COLO668 (cell line): ENCODE results near the gene OPCML.

ENCODE experiments used
- DNase-seq: peaks from one replicate; lab custom pipeline; 2025; ENCODE audit not compliant: unreplicated experiment; lab: John Stamatoyannopoulos, UW

The OPCML gene

DNA sequence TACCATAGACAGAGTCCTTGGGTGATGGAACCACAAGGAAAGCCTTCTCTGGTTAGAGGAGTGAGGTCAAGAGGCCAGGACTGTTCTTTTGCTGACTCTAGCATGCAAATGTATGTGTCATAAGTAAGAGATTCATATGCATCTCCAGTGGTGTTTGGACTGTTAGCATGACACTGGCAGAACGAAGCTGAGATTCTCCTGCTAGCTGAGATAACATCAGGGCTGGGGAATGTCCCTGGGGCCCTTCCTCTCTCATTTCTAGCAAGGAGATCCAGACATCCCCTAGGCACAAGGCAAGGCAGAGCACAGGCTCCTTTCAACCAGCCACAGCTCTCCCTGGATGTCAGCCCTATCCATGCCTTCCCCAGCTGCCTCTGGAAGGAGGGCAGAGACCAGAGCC is 711.3 kb downstream of the OPCML start:
- no peak for DNase-seq

DNA sequence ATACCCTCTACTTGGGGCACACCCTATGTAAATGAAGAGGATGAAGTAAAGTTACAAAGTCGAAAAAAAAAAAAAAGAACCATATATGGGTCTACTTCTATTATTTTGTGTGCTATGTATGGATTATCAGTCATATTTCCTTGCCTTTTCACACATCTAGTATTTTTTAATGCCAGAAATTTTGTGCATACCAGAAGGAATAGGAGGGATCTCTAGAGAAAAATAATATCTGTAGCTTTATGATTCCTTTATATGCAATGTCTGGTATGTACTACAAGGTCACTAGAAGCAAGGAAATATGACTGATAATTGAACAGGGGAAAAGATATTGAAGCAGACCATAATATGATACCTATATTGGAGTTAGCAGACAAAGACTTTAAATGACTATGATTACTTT is 713.4 kb downstream of the OPCML start:
- DNase-seq: no peak

DNA sequence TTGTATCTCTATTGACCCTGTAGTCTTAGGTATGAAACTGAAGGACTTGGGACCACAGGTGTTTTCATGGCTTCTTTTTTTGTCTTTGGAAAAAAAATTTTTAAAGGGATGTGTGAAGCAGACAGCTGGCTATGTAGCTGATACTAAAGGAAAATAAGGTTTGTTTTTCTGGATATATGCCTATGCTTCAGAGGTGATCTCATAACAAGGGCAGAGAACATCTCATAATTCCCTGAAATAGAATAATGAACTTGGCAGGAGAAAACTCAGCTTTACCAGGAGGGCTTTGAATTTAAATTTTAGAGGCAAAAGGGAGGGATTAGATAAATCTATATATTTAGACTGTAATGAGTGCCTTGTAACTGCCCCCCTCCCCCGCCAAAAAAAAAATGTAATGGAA is 714.9 kb downstream of the OPCML start:
- no peak for DNase-seq

DNA sequence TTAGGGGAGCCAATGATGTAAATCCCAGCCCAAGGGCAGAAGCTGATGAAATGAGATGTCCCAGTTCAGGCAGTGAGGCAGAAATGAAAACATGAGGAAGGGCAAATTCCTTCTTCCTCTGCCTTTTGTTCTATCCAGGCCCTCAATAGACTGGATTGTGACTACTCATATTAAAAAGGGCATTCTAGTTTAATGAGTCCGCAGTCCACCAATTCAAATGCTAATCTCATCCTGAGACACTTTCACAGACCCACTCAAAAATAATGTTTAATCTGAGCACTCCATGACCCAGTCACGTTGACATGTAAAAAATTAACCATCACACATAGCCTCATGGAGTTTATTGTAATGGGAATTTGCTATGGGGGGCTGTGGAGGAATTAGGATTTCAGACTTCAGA is 717.9 kb downstream of the OPCML start:
- no peak for DNase-seq

DNA sequence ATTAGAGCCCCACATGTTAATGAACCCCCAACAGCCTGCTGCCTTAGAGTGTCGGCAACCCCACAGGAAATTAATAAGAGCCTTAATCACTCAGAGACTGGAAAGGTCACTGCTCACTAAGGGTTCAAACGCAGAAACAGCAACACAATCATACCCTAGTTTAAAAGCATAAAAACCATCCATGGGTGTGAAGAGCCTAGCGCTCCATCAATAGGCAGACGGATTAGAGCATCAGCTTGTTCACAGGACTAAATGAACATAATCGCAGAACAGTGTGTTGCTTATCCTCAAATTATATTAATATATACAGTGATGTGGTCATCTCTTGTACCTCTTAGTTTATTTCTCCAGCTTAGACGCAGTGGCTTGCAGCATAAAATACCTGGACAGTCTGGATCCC is 720.7 kb downstream of the OPCML start:
- no peak for DNase-seq

DNA sequence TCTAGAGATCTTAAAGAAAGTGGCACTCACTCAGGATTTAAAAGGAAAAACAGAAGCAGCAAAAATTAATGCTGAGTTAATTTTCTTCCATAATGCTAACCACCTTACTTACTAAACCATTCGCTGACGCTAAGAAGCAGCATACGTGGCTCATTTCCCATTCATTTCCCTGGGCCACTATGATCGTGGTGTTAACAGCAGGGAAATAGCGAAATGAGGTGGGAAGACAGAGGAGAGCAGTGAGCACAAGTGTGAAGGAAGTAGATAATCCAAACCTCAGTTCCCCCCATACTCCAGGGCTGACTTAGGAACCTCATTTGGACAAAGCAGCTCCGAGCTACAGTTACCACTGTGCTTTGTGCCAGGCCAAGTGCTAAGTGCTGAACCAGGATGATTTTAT is 723.2 kb downstream of the OPCML start:
- no peak for DNase-seq

DNA sequence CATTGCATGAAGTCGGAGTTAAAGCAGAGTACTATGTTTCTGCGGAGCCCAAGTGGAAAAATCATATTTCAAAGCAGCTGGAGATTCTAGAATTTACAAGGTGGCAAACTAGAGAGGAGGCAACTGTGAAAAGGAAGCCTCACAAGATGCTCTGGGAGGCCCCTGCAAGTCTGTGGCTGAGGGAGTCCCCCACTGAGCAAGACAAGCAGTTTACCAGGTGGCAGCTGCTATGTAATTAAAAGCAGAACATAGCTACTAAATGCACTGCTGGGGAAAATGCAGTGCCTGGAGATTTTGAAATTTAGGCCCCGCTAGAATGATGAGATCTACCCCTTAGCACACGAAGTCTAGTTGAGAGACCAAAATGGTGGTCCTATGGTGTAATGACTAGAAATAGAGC is 728.0 kb downstream of the OPCML start:
- DNase-seq: no peak

DNA sequence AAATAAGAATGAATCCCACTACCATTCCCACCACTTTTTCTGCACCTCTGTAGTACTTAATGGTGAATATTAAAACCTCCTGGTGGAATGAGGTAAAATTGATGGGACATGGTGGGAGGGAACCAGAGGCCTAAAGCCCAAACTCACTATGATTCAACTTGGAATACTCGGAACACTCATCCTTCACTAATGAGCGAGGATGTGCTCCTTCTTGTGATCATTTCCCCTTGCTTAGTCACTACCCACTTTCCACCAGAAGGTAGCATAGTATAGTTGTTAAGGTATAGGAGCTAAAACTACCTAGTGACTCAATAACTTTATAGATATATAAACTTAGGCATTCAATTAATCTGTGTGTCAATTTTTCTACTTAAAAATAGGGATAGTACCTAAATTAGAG is 728.9 kb downstream of the OPCML start:
- no peak for DNase-seq

DNA sequence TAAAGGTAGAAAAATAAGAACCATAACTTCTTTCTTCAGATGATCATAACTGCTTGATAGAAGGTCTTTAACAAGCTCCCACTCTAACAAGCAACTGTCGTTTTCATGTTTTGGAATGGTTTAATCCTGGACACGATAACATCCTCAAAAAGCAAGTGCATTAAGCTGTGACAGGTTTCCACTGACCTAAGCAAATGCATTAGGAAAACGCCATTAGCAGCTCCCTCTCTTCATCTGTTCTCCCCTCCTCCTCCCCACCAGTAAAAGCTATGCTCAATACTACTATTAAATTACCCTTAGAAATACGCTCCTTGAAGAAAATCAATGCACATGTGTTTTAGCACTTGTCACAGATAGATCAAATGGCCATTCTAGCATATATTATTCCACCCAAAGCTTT is 729.4 kb downstream of the OPCML start:
- DNase-seq: no peak

DNA sequence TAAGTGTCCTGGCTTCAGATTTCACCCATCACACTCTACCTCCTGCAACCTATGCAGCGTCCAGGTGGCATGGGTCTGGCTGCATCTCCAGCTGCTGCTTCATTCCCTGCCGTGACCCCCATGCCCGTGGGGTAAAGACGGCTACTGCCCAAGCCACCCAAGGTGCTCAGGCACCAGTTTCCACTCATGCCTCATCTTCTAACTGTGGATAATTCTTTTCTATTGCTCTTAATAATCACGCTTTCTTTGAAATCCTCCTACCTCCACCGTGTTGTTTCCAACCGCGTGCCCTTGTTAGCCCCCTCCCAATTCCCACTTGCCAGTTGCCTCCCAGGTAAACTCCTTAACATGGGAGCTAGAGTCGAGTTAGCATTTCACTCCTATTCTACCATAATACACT is 738.5 kb downstream of the OPCML start:
- no peak for DNase-seq

DNA sequence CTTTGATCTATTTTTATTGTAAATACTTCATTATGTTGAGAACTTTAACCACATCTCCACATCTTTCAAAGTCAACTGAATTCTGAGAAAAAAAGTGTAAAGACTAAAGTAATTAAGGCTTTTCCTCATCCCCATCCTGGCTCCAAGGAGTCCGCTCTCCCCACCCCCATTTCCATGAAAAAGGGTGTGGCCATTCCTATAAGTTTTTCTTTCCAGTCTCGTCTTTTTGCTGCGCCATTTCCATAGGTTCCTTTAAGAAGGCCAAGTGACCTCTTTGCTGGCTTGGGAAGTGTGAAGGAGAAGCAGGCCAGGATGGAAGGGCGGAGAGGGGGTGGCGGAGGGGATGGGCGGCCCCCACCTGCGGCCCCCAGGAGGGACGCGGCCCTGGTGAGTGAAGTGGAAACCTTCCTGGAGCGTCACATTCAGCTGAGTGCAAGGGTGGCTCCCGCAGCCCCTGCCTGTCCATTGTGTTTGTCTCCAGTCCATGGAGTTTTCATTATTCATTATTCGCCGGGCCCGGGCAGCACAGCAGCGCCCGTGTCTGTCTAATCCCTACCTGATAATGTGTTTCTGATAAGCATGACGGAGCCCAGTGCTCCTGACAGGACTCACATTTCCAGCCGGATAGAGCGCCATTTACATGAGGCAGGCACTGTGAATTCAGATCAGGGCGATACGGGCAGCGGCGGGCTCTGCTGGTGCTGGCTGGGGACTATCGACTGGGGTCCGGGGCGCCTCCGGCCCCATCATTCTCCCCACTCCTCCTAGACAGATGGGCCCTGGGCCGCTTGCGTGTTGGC is 739.8 kb downstream of the OPCML start:
- no peak for DNase-seq

DNA sequence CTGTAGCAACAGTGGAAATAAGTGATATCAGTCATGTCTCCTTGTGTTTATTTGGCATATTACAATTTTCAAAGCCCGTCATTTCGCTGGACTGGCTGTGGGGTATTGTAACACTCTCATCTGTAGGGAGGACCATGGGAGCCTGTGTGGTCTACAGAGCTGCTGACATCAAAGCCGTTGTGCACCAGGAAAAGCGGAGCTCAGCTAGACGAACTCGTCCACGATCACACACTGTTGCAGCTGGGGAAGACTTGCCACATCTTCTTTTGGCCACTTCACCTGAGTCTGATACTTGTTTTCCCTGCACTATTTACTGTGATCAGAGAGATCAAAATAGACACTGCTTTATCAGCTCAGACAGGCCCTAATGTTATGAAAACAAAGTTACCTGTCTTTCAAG is 741.3 kb downstream of the OPCML start:
- DNase-seq: no peak

DNA sequence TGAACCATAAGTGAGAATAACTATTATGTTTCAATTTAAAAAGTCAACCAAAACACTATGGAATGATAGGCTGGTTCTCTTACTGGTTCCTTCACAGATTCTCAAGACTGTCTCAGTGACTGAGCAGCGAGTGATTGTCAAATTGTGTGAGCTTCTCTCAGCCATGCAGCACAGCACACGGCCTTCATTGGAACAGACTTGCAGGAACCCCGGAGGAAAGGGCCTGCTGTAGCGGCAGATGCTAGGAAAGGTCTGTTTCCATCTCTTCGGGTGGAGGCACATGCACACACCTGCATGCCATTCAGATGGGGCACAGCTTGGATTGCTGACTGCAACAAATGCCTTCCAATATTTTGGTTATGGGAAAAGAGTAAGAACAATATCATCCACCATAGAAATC is 741.8 kb downstream of the OPCML start:
- no peak for DNase-seq

DNA sequence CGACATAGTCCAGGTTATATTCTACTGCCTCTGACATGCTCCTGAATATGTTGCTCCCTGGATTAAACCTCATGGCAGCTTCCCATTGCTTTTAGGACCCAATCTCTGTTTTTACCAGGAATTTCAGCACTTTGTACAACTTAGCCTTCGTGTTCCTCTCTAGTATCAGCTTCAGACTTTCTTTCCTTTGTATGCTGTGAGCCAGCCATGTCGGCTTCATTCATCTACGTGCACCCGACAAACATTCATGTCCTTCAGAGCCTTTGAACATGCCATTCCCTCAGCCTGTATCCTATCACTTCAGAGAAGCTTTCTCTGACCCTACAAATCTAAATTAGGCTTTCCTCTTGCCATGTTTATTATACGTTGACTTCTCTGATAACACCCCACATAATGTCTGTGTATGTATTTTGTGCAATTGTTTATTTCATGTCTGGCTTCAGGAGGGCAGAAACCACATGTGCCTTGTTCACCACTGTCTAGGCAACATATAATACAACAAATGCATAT is 743.4 kb downstream of the OPCML start:
- DNase-seq: no peak

DNA sequence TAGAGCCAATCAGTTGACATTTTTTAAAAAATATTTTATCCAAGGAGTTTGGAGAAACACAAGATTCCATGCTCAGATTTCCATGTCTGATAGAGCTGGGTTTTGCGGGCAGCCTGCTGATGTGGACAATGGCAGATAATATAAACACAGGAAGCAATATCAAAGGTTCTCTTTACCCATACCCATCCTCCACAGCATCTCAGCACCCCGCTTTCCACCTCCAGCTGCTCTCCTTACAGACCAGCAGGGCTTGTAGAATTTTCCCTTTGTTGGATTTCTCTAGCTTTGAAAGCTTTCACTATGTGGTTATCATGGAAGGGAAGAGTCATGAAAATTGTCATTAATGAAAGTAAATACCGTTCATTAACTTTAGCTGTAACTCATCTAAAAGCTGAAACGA is 746.4 kb downstream of the OPCML start:
- DNase-seq: no peak

DNA sequence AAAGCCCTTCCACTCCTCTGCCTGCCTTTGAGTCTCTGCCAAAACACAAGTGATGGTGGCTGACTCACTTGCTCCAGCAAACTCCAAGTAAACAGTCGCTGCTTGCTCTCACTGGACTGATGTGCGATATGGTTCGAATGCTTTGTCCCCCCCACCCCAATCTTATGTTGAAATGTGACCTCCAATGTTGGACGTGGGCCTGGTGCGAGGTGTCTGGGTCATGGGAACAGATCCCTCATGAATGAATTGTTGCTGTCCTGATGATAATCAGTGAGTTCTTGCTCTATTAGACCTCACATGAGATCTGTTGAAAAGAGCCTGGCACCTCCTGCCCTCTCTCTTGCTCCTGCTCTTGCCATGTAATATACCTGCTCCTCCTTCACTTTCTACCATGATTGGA is 747.9 kb downstream of the OPCML start:
- DNase-seq: no peak

DNA sequence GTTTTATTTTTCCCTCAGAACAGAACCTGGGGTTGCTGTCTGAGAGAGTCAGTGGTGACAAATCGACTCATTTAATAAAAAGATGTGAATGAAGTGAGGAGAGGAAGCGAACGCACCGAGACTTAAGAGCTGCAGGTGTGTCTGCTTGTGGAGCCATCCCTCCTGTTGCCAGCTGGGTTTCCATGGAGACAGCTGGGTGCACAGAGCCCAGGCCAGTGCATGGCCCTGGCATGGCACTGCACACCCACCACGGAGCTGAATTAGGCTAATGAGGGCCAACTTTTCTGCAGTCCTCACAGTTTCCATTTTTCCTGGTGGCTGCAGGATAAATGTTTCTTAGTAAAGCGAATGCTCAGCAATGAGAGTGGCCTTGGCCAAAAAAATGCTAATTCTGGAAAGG is 750.2 kb downstream of the OPCML start:
- peak; percentile 11 for DNase-seq

DNA sequence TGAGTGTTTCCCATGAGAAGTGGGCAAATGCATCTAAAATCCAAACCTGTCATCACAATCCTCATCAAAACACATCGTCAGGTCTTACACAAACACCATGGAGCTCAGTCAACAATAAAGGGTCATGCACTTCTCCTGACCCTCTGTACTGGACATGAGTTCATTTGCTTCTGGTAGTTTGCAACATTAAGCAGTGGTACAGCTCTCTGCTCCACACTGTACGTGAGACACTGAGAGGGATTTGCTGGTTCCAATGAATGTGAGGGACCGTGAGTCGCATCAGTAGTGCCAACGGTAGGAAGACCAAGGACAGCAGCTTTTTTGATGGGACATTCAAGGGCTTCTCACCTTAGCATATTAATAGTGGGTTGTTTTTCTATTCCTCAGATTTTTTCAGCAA is 752.3 kb downstream of the OPCML start:
- DNase-seq: no peak

DNA sequence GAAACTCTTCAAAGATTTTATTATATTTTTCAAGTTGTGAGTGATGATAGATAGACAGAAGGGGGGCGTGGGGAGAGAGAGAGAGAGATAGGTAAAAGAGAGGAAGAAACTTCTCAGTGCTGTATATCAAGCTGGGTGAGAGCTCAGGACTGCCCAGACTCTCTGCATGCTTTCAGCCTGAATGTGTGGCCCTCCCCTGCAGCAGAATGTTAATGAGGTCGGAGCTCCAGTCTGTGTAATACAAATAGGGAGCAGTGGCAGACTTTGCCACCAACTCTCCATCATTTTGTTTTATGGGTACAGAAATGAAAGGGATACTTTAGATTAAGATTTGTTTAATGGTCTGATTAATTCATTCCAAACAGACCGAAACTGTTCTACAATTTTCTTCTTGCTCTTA is 752.8 kb downstream of the OPCML start:
- DNase-seq: no peak

DNA sequence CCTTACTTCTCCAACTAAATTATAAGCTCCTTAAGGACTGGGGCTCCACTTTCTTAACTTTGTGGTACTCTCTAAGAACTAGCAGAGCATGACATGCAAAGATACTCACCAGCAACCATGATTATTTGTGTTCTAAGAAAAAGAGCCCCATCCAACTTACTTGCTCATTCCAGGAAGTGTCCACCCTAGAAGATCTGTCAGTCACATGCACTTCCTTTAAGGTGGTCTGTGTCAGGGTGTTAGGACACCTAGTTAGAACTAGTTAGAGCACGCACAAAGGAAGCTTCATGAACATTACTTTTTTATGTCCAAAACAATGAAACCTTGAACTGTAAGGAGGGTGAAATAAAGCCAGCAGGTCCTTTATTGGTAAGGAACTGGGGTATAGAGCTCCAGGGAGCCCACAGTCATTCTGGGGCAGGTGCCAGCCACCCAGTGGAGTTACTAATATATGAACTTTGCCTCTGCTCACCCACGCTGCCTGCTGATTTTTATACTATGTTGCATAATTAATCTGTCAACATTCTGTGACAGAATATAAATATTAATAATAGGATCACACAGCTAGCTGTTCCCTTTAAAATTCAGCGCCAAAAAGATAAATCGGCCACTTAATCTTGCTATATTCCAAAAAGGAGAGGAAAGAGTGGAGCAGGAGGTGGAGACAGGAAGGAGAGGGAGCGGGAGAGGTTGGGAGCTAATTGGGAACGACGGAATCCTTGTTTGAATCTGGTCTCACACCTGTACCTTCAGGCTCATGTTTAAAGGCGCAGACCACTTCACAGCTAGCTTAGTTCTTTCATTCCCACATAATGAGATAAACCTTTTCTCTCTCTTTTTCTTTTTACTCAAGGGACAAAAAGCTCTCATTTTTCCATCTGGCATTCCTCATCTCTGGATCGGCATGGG is 755.0 kb downstream of the OPCML start:
- DNase-seq: no peak

DNA sequence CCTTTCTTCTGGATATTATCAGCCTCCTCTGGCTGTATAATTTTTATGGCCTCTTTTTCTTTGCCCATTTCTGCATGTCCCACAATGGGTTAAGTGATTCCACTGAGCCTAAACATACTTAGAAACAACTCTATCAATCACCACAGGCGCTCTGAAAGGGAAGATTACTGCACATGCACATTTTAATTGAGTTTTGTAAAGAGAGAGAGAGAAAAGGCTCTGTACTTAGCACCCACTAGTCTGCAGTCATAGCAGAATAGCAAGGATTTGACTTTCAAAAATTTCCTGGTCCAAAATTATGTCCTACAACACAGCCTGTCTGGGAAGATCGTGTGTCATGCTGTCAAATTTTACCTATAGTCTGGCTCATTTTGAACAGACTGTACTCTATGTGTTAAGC is 758.5 kb downstream of the OPCML start:
- DNase-seq: no peak
